OCI-LY1 (cell line): ENCODE data around the gene NPFF.

Experiments
- H2AFZ ChIP-seq: fragments of 200-600 bp; sonication (generic), shearing (Covaris generic); 2 replicates; pipeline ENCODE4 v1.6.0; 2014; ENCODE audit warnings: antibody characterized with exemption, mild to moderate bottlenecking, low read length
- H3F3A ChIP-seq: fragments of 200-600 bp; sonication (generic), shearing (Covaris generic); 2 replicates; pipeline ENCODE4 v1.6.0; 2014; ENCODE audit warnings: mild to moderate bottlenecking, antibody characterized with exemption, low read length, moderate library complexity; ENCODE audit not compliant: insufficient read depth
- H3K27ac ChIP-seq: fragments of 200-600 bp; sonication (generic); 2 replicates; pipeline ENCODE4 v1.5.1; 2014; ENCODE audit warnings: low read length, mixed run types, mild to moderate bottlenecking, low read depth; ENCODE audit not compliant: poor library complexity, severe bottlenecking
- H3K27me3 ChIP-seq: fragments of 200-600 bp; sonication (generic); 2 replicates; pipeline ENCODE4 v1.6.0; 2014; ENCODE audit warnings: antibody characterized with exemption, mild to moderate bottlenecking, low read length, moderate library complexity; ENCODE audit not compliant: insufficient read depth
- H3K36me3 ChIP-seq: fragments of 200-600 bp; sonication (generic); 2 replicates; pipeline ENCODE4 v1.6.1; 2014; ENCODE audit warnings: mild to moderate bottlenecking, antibody characterized with exemption, low read length, moderate library complexity, mixed read lengths; ENCODE audit not compliant: insufficient read depth
- H3K4me1 ChIP-seq: fragments of 200-600 bp; sonication (generic); 2 replicates; pipeline ENCODE4 v1.5.1; 2014; ENCODE audit warnings: mild to moderate bottlenecking, low read length, moderate library complexity; ENCODE audit not compliant: insufficient read depth, severe bottlenecking
- H3K4me2 ChIP-seq: fragments of 200-600 bp; sonication (generic), shearing (Covaris generic); 2 replicates; pipeline ENCODE4 v1.6.1; 2014; ENCODE audit warnings: low read length
- H3K4me3 ChIP-seq: fragments of 200-600 bp; sonication (generic); 2 replicates; pipeline ENCODE4 v1.5.1; 2014; ENCODE audit warnings: low read length, low read depth, mild to moderate bottlenecking, mixed read lengths; ENCODE audit not compliant: poor library complexity, severe bottlenecking
- H3K79me2 ChIP-seq: fragments of 200-600 bp; shearing (Covaris generic); 2 replicates; pipeline ENCODE4 v1.6.1; 2016; ENCODE audit warnings: mixed run types, low read length, mixed read lengths; ENCODE audit not compliant: insufficient read depth
- H3K9ac ChIP-seq: fragments of 200-600 bp; sonication (generic), shearing (Covaris generic); 2 replicates; pipeline ENCODE4 v1.6.1; 2014; ENCODE audit warnings: mild to moderate bottlenecking, low read length, mixed read lengths
- H3K9me2 ChIP-seq: fragments of 200-600 bp; sonication (generic), shearing (Covaris generic); 2 replicates; pipeline ENCODE4 v1.6.1; 2014; ENCODE audit warnings: low read depth, mild to moderate bottlenecking, low read length, mixed read lengths
- H3K9me3 ChIP-seq: fragments of 200-600 bp; shearing (Covaris generic); 2 replicates; pipeline ENCODE4 v1.6.1; 2014; ENCODE audit warnings: low read length, mixed read lengths
- H4K20me1 ChIP-seq: fragments of 200-600 bp; sonication (generic), shearing (Covaris generic); 2 replicates; pipeline ENCODE4 v1.6.0; 2016; ENCODE audit warnings: mild to moderate bottlenecking, low read length; ENCODE audit not compliant: insufficient read depth
- EZH2 ChIP-seq: fragments of 200-600 bp; sonication (generic), shearing (Covaris generic); IDR thresholded peaks from 2 replicates; pipeline ENCODE4 v1.8.0; 2017; ENCODE audit warnings: borderline replicate concordance, mixed run types, mild to moderate bottlenecking, antibody characterized with exemption, low read length, moderate library complexity, mixed read lengths
- TF ChIP-seq, protein P1 (sequence below): fragments of 200-600 bp; sonication (generic), shearing (Covaris generic); IDR thresholded peaks from 2 replicates; pipeline ENCODE4 v1.5.1; 2017; ENCODE audit warnings: mild to moderate bottlenecking, antibody characterized with exemption, low read length, moderate library complexity, mixed read lengths

The NPFF gene

DNA sequence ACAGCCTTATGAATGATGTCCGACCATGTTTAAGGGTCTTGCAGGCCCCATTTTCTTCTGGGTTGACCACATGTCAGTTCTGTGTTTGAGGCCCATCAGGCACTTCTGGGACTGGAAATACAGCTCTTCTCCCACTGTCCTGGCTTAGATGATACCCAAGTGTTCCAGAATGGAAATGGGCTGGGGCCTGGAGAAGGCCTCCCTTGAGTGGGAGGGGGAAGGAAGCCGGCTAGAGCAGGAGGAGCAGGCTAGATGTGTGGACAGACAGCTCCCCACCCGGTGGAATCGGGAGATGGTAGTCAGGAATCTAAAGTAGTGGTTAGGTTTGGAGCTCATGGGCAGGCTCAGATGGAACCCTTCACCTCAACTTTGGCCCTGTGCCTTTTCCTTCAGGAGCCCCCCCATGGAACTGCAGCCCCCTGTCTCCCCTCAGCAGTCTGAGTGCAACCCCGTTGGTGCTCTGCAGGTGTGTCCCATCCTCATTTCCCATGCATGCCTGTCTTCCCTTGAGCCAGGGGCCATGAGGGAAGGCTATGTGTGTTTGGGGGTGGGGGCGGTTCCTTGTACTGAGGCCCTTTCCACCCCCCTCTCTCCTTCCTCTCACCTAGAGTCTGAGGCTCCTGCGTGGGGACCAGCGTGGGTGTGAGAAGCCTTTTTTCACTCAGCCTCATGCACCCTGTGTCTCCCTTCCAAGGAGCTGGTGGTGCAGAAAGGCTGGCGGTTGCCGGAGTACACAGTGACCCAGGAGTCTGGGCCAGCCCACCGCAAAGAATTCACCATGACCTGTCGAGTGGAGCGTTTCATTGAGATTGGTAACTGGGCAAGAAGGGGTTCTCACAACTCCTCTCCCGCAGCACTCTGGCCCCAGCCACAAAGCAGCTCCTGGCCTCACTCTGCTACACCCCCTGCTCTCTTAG is 3.0 kb downstream of the NPFF start:
- H3F3A ChIP-seq: no peaks in the 10 kb centered on the region
- H3K4me2 ChIP-seq: no peak overlapping the region
- H3K4me3 ChIP-seq: no peak overlapping the region
- peaks cover 7% of the 10 kb centered on the region; the same call in 1 of the 2 replicates for H3K79me2 ChIP-seq
- TF ChIP-seq, protein P1, sequence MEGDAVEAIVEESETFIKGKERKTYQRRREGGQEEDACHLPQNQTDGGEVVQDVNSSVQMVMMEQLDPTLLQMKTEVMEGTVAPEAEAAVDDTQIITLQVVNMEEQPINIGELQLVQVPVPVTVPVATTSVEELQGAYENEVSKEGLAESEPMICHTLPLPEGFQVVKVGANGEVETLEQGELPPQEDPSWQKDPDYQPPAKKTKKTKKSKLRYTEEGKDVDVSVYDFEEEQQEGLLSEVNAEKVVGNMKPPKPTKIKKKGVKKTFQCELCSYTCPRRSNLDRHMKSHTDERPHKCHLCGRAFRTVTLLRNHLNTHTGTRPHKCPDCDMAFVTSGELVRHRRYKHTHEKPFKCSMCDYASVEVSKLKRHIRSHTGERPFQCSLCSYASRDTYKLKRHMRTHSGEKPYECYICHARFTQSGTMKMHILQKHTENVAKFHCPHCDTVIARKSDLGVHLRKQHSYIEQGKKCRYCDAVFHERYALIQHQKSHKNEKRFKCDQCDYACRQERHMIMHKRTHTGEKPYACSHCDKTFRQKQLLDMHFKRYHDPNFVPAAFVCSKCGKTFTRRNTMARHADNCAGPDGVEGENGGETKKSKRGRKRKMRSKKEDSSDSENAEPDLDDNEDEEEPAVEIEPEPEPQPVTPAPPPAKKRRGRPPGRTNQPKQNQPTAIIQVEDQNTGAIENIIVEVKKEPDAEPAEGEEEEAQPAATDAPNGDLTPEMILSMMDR: no peak
- TF ChIP-seq EZH2: no peak
- no peak overlapping the region for H2AFZ ChIP-seq
- no peaks in the 10 kb centered on the region for H3K9me3 ChIP-seq
- no peaks in the 10 kb centered on the region for H4K20me1 ChIP-seq
- no peaks in the 10 kb centered on the region for H3K27me3 ChIP-seq
- H3K9me2 ChIP-seq: no peaks in the 10 kb centered on the region
- peaks cover 33% of the 10 kb centered on the region; the same call in 1 of the 2 replicates for H3K36me3 ChIP-seq
- H3K4me1 ChIP-seq: peaks cover 25% of the 10 kb centered on the region
- no peak overlapping the region for H3K27ac ChIP-seq
- H3K9ac ChIP-seq: no peak overlapping the region

DNA sequence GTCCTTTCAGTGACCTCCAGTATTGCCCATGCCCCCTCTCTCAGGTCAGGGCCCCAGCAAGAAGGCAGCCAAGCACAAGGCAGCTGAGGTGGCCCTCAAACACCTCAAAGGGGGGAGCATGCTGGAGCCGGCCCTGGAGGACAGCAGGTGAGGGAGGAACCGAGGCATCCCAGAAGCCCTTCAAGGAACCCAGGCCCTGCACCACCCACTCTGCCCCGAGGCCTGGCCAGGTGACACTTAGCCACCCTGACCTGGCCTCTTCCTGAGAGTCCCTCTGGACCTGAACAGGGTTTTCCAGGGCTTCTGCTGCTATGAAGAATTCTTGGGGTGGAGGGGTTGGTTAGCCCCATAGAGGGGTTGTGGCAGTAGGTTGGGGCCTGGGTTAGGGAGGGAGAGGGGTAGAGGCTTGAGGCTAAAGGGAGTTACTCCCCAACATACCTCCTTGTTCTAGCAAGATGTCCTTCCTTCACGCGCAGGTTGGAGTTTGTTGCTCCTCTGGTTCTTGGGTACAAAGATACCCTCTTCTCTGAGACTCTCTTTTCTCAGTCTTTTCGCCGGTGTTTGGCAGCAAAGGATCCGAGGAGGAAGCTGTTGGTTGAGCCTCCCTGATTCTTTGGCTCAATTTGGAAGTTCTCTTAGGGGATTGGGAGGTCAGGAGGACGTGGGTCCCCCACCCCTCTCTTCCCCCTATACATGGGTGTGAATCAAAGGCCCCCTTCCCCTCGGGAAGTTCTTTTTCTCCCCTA is 4.1 kb downstream of the NPFF start:
- Histone ChIP-seq H3K27ac (no peak overlapping the region), H3K9me2 (no peaks in the 10 kb centered on the region), H4K20me1 (no peaks in the 10 kb centered on the region), H2AFZ (no peak overlapping the region), H3F3A (no peaks in the 10 kb centered on the region), H3K79me2 (peaks cover 7% of the 10 kb centered on the region; the same call in 1 of the 2 replicates), H3K9ac (no peak overlapping the region; the same call in 1 of the 2 replicates), H3K9me3 (no peaks in the 10 kb centered on the region), H3K36me3 (peaks cover 33% of the 10 kb centered on the region; the same call in 1 of the 2 replicates), H3K4me3 (no peak overlapping the region), H3K4me2 (no peak overlapping the region; the same call in 1 of the 2 replicates), H3K4me1 (peaks cover 30% of the 10 kb centered on the region), H3K27me3 (no peaks in the 10 kb centered on the region)
- TF ChIP-seq, protein P1: no peak
- no peak for TF ChIP-seq EZH2

DNA sequence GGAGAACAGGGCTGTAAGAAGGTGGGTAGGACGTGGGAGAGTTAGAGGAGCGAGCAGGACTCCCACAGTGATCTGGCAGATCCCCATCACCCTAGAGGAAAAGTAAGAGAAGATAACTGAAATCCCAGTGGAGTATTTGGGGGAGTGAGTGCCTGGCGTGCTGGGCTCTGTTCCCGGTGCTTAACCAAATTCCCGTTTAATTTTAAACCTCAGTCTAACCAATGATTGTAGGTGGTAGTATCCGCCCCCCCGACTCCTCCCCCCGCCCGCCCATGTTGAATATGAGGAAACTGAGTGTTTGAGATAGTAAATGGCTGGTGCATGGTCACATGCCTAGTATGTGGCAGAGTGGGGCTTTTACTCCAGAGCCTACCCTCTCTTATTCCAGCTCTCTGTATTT is 5.0 kb downstream of the NPFF start:
- H3K27ac ChIP-seq: no peak overlapping the region
- H3K79me2 ChIP-seq: peaks cover 7% of the 10 kb centered on the region; the same call in 1 of the 2 replicates
- H3K9ac ChIP-seq: peak overlapping the region; percentile 88
- peak overlapping the region; percentile 92 for H3K4me2 ChIP-seq
- H3K36me3 ChIP-seq: peaks cover 32% of the 10 kb centered on the region; the same call in 1 of the 2 replicates
- TF ChIP-seq, protein P1: no peak
- no peak for TF ChIP-seq EZH2
- no peaks in the 10 kb centered on the region for H3K9me2 ChIP-seq
- H4K20me1 ChIP-seq: no peaks in the 10 kb centered on the region
- no peaks in the 10 kb centered on the region for H3K9me3 ChIP-seq
- H3K4me3 ChIP-seq: peak overlapping the region; percentile 80
- H3F3A ChIP-seq: no peaks in the 10 kb centered on the region
- peaks cover 30% of the 10 kb centered on the region for H3K4me1 ChIP-seq
- no peaks in the 10 kb centered on the region for H3K27me3 ChIP-seq
- H2AFZ ChIP-seq: no peak overlapping the region
